ENCODE results near the gene MEIS1. TPM values are rescaled to one million over a fixed set of nuclear protein-coding genes. Genes with fewer than 3 reads are reported as not detected.

Gene MEIS1
- total and polyA plus RNA-seq, 2 donors (not counting 3 experiments of a cell fraction or from before 2014, with no cell fraction given), result 10.0 to 26.5 TPM

DNA sequence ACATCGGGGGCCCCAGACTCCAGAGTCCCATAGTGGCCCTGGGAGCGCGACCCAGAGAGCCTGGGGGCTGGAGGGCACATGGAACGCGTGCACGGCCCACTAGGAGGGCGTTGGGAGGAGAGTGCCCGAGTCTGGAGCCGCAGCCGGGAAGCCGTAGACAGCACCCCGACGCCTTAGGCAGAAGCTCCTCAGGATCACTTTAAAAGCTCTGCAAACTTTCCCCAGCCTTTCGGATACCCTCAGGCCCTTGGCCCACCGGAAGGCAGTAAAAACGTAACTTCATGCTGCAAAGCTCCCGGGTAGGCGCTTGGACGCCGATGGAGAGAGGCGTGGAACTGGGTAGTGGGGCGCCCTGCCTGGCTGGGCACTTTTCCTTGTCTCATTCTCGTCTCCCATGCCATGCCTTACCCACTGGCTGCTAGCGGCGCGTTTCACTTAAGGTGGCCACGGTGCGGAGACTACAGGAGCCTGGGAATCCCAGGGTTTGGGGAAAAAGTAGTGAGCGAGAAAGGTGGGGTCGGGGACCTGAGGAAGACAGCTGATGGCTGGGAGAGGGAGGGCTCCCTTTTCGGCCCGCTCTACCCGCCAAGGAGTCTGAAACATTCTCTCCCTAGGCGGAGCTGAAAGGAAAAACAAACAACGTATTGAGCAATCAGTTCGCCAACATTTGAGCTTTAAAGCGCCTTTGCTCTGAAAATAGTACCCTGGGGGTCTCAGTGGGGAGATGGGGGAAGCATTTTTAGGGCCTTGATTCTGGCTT is 141.8 kb downstream of the MEIS1 start:
- peaks cover 45 to 56% of the 10 kb centered on the region in 2 experiments for H3K27me3 ChIP-seq (ENCODE audit: control insufficient read depth in 2 of 2, insufficient read depth in 2 of 2, low read length in 2 of 2)
- H3K27ac ChIP-seq (ENCODE audit: insufficient read depth, low read depth, low read length), result no peak overlapping the region
- peak overlapping the region; percentile 75 for H3K4me2 ChIP-seq (ENCODE audit: insufficient read depth, low read length)
- peak overlapping the region; percentile 6 to 35 (median 29) for H3K4me3 ChIP-seq (replicated peaks in 1 of 3; ENCODE audit: insufficient read depth in 1 of 3, low read depth in 1 of 3, low read length in 3 of 3)
- no peaks in the 10 kb centered on the region for H3K79me2 ChIP-seq (ENCODE audit: control insufficient read depth, insufficient read depth, low read length)
- no peaks in the 10 kb centered on the region for H3K9me1 ChIP-seq (replicated peaks; ENCODE audit: control insufficient read depth, extremely low read depth, insufficient read depth, low read length)
- TF ChIP-seq EZH2 (IDR thresholded peaks at IDR 0.05; ENCODE audit: borderline replicate concordance, low read depth, low read length, severe bottlenecking) (peak; percentile 77), MYC (IDR thresholded peaks at IDR 0.05; ENCODE audit: low read depth, low read length) (no peak), POLR2AphosphoS5 (IDR thresholded peaks at IDR 0.05; ENCODE audit: insufficient read depth, low read depth, low read length) (no peak), GATA2 (IDR thresholded peaks at IDR 0.05; ENCODE audit: insufficient read depth, insufficient read length, low read depth, low read length) (no peak), POLR2A (IDR thresholded peaks at IDR 0.05; ENCODE audit: low read depth, low read length) (no peak), FOS (IDR thresholded peaks at IDR 0.05; ENCODE audit: borderline replicate concordance, insufficient read depth, low read length) (no peak)
- TF ChIP-seq, protein P1, sequence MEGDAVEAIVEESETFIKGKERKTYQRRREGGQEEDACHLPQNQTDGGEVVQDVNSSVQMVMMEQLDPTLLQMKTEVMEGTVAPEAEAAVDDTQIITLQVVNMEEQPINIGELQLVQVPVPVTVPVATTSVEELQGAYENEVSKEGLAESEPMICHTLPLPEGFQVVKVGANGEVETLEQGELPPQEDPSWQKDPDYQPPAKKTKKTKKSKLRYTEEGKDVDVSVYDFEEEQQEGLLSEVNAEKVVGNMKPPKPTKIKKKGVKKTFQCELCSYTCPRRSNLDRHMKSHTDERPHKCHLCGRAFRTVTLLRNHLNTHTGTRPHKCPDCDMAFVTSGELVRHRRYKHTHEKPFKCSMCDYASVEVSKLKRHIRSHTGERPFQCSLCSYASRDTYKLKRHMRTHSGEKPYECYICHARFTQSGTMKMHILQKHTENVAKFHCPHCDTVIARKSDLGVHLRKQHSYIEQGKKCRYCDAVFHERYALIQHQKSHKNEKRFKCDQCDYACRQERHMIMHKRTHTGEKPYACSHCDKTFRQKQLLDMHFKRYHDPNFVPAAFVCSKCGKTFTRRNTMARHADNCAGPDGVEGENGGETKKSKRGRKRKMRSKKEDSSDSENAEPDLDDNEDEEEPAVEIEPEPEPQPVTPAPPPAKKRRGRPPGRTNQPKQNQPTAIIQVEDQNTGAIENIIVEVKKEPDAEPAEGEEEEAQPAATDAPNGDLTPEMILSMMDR (IDR thresholded peaks at IDR 0.05; ENCODE audit: extremely low read depth in 1 of 2, insufficient read depth in 1 of 2, low read depth in 1 of 2, low read length in 2 of 2), result no peak
- TF ChIP-seq, protein P2, sequence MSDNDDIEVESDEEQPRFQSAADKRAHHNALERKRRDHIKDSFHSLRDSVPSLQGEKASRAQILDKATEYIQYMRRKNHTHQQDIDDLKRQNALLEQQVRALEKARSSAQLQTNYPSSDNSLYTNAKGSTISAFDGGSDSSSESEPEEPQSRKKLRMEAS (IDR thresholded peaks at IDR 0.05; ENCODE audit: insufficient read depth, insufficient read length), result no peak
- H4K20me1 ChIP-seq (replicated peaks; ENCODE audit: control insufficient read depth, extremely low read depth, insufficient read depth, low read length), result peaks cover 2% of the 10 kb centered on the region
- FAIRE-seq (peak; percentile 24), DNase-seq (ENCODE audit: low read depth, low spot score) (peak; percentile 46)
- no peaks in the 10 kb centered on the region for H3K9me3 ChIP-seq (replicated peaks; ENCODE audit: control insufficient read depth, insufficient read depth, low read length)
- H3K36me3 ChIP-seq (ENCODE audit: control insufficient read depth in 2 of 2, extremely low read depth in 1 of 2, insufficient read depth in 2 of 2, low read length in 2 of 2), result no peaks in the 10 kb centered on the region
- no peak overlapping the region for H3K9ac ChIP-seq (replicated peaks; ENCODE audit: extremely low read depth, insufficient read depth, low read length)
- dilution Hi-C loops (cut with MboI; ENCODE audit: extremely low pct_ligation_motif_present, low sequenced_read_pairs), result no loop called here
- CTCF ChIA-PET, result interaction anchor here (0.7 to 7.6 kb wide), 14 partner anchors 9 to 1455 kb away, joined by 3 to 154 read pairs (median 6); partner anchors contain the start of gene MEIS1
- H2AFZ ChIP-seq (ENCODE audit: low read depth, low read length), result peak overlapping the region; percentile 26
- no TSS peak for BruUV-seq (replicated peaks)
- peaks cover 18% of the 10 kb centered on the region for H3K4me1 ChIP-seq (ENCODE audit: control insufficient read depth, extremely low read depth, insufficient read depth, low read length)
- POLR2A ChIA-PET, result interaction anchor here (3.3 kb wide), 1 partner anchor 143 kb away, joined by 16 read pairs; the partner anchor contains the start of gene MEIS1
- intact Hi-C loops (cut with micrococcal nuclease), result loop anchor here (1.0 to 5.0 kb wide), 6 partner anchors 639 to 1456 kb away; partner anchors contain the start of gene ETAA1

All from endothelial cell of umbilical vein (primary cell).